Ishikawa (cell line): ENCODE measurements around the gene PLEKHA7.

ENCODE experiments used
- CEBPB ChIP-seq: IDR thresholded peaks from 2 replicates; pipeline ENCODE4 v1.6.1; 2012
- CREB1 ChIP-seq: IDR thresholded peaks from 2 replicates; pipeline ENCODE4 v1.6.1; 2012; ENCODE audit warnings: low read depth
- EGR1 ChIP-seq: IDR thresholded peaks from 2 replicates; pipeline ENCODE4 v1.6.1; 2012
- EP300 ChIP-seq: IDR thresholded peaks from 2 replicates; pipeline ENCODE4 v1.6.1; 2012; ENCODE audit warnings: borderline replicate concordance
- FOXM1 ChIP-seq: IDR thresholded peaks from 2 replicates; pipeline ENCODE4 v1.6.1; 2012; ENCODE audit warnings: low read depth, borderline replicate concordance
- NFIC ChIP-seq: IDR thresholded peaks from 2 replicates; pipeline ENCODE4 v1.6.1; 2012
- RAD21 ChIP-seq: IDR thresholded peaks from 2 replicates; pipeline ENCODE4 v1.6.1; 2012; ENCODE audit warnings: low read depth
- TAF1 ChIP-seq: IDR thresholded peaks from 2 replicates; pipeline ENCODE4 v1.6.1; 2012; ENCODE audit warnings: low read depth, mild to moderate bottlenecking
- TCF12 ChIP-seq: IDR thresholded peaks from 2 replicates; pipeline ENCODE4 v1.6.1; 2012; ENCODE audit warnings: low read depth
- ZBTB7A ChIP-seq: IDR thresholded peaks from 2 replicates; pipeline ENCODE4 v1.6.1; 2012; ENCODE audit warnings: low read depth
- TF ChIP-seq, protein P1 (sequence below): IDR thresholded peaks from 2 replicates; pipeline ENCODE4 v1.6.1; 2012
- TF ChIP-seq, protein P2 (sequence below): IDR thresholded peaks from 2 replicates; pipeline ENCODE4 v1.6.1; 2012; ENCODE audit warnings: low read depth, mild to moderate bottlenecking

DNA sequence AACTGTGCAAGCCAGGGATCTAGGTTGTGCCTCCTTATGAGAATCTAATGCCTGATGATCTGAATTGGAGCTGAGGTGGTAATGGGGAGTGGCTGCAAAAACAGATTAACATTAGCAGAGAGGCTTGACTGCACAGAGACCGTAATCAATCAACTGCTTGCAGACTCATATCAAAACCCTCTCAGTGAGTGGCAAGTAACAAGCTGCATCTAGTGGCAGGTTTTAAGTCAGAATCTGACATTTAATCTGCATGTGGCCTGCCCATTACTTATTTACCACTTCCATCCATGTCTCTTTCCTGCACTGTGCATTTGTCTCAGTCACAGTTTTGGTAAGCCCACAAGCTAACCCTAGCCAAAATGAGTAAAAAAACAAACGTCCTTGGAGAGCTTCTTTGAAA is 264.5 kb downstream of the PLEKHA7 start:
- TF ChIP-seq FOXM1 (no peak), CREB1 (no peak), ZBTB7A (no peak), EGR1 (no peak), TAF1 (no peak), EP300 (no peak), TCF12 (no peak), CEBPB (no peak), RAD21 (no peak), NFIC (no peak)
- TF ChIP-seq, protein P1, sequence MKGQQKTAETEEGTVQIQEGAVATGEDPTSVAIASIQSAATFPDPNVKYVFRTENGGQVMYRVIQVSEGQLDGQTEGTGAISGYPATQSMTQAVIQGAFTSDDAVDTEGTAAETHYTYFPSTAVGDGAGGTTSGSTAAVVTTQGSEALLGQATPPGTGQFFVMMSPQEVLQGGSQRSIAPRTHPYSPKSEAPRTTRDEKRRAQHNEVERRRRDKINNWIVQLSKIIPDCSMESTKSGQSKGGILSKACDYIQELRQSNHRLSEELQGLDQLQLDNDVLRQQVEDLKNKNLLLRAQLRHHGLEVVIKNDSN, result no peak
- TF ChIP-seq, protein P2, sequence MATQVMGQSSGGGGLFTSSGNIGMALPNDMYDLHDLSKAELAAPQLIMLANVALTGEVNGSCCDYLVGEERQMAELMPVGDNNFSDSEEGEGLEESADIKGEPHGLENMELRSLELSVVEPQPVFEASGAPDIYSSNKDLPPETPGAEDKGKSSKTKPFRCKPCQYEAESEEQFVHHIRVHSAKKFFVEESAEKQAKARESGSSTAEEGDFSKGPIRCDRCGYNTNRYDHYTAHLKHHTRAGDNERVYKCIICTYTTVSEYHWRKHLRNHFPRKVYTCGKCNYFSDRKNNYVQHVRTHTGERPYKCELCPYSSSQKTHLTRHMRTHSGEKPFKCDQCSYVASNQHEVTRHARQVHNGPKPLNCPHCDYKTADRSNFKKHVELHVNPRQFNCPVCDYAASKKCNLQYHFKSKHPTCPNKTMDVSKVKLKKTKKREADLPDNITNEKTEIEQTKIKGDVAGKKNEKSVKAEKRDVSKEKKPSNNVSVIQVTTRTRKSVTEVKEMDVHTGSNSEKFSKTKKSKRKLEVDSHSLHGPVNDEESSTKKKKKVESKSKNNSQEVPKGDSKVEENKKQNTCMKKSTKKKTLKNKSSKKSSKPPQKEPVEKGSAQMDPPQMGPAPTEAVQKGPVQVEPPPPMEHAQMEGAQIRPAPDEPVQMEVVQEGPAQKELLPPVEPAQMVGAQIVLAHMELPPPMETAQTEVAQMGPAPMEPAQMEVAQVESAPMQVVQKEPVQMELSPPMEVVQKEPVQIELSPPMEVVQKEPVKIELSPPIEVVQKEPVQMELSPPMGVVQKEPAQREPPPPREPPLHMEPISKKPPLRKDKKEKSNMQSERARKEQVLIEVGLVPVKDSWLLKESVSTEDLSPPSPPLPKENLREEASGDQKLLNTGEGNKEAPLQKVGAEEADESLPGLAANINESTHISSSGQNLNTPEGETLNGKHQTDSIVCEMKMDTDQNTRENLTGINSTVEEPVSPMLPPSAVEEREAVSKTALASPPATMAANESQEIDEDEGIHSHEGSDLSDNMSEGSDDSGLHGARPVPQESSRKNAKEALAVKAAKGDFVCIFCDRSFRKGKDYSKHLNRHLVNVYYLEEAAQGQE, result no peak
